Vagina (tissue), 2 donors: ENCODE results near the gene PRTN3. TPM values are rescaled to one million over a fixed set of nuclear protein-coding genes. Genes with fewer than 3 reads are reported as not detected.

Source experiments
- DNase-seq, 2 donors: peaks; one replicate each; pipeline ENCODE4 v3.0.0-alpha.2; 2017; ENCODE audit errors: extremely low spot score in 2 of 2
- H3K27ac ChIP-seq: fragments of 200-600 bp; sonication (generic); one replicate; pipeline ENCODE4 v1.5.1; 2019
- H3K27me3 ChIP-seq: fragments of 200-600 bp; sonication (generic); one replicate; pipeline ENCODE4 v1.5.1; 2019
- H3K36me3 ChIP-seq, 2 donors: fragments of 200-600 bp; sonication (generic); one replicate each; pipeline ENCODE4 v1.5.1; 2017 to 2019
- H3K4me1 ChIP-seq: fragments of 200-600 bp; sonication (generic); one replicate; pipeline ENCODE4 v1.5.1; 2019
- H3K4me3 ChIP-seq, 2 donors: fragments of 200-600 bp; sonication (generic); 1 replicate in 1 of 2; 2 replicates in 1 of 2; pipeline ENCODE4 v1.5.1; 2016 to 2019
- H3K9me3 ChIP-seq: fragments of 200-600 bp; sonication (generic); one replicate; pipeline ENCODE4 v1.5.1; 2019
- POLR2A ChIP-seq, 2 donors: fragments of 450-650 bp; IDR thresholded peaks; one replicate each; pipeline ENCODE4 v1.6.1; 2017; ENCODE audit warnings: antibody characterized with exemption in 2 of 2, mild to moderate bottlenecking in 2 of 2, moderate library complexity in 2 of 2
- POLR2AphosphoS5 ChIP-seq, 2 donors: sonication (generic); formaldehyde crosslinking; IDR thresholded peaks; one replicate each; pipeline ENCODE4 v1.9.0; 2017; ENCODE audit warnings: antibody characterized with exemption in 2 of 2, mild to moderate bottlenecking in 2 of 2, low read depth in 1 of 2; ENCODE audit not compliant: insufficient read depth in 1 of 2
- intact Hi-C: fragments of 100-400 bp; cut with DNase I; formaldehyde crosslinking; loops from one replicate; pipeline ENCODE4 v1.15.1; 2023
- microRNA counts, 2 donors: library from miRNA; unstranded; fragments of <30 nt; microRNA quantifications; one replicate each; lab custom pipeline; 2016 to 2017
- microRNA-seq: library from miRNA; unstranded; fragments of <30 nt; microRNA quantifications from one replicate; pipeline ENCODE4, GENCODE V29; 2017; ENCODE audit warnings: borderline number of aligned reads, borderline replicate concordance
- small RNA-seq: library from RNA; depleted of rRNA; stranded (forward); fragments of <200 nt; gene quantifications from one replicate; pipeline ENCODE3, GENCODE V24; 2016
- total RNA-seq: library from RNA; depleted of rRNA; stranded (reverse); fragments of >200 nt; gene quantifications from one replicate; pipeline ENCODE4 v1.2.3, GENCODE V29; 2016
- TF ChIP-seq, protein P1 (sequence below), 3 experiments: fragments of 450-650 bp in 2 of 3; fragments of 200-600 bp in 1 of 3; sonication (generic) in 1 of 3; IDR thresholded peaks; one replicate each; pipeline ENCODE4 v1.5.1; 2017 to 2019; ENCODE audit warnings: antibody characterized with exemption in 3 of 3, mild to moderate bottlenecking in 2 of 3, moderate library complexity in 2 of 3

The PRTN3 gene
- total RNA-seq, 1 donor from 2014 or later: not detected

GRCh38 chr19:896434-896833 lies 55.6 kb downstream of the PRTN3 start:
- no peaks in the 10 kb centered on the region for H3K27me3 ChIP-seq
- no peak overlapping the region for H3K4me3 ChIP-seq
- intact Hi-C loops: no loop called here
- H3K4me1 ChIP-seq: peaks cover 16% of the 10 kb centered on the region
- TF ChIP-seq POLR2AphosphoS5 (IDR thresholded peaks at IDR 0.05; ENCODE audit: insufficient read depth in 1 of 2, low read depth in 1 of 2) (no peak), POLR2A (IDR thresholded peaks at IDR 0.05) (no peak)
- TF ChIP-seq, protein P1, sequence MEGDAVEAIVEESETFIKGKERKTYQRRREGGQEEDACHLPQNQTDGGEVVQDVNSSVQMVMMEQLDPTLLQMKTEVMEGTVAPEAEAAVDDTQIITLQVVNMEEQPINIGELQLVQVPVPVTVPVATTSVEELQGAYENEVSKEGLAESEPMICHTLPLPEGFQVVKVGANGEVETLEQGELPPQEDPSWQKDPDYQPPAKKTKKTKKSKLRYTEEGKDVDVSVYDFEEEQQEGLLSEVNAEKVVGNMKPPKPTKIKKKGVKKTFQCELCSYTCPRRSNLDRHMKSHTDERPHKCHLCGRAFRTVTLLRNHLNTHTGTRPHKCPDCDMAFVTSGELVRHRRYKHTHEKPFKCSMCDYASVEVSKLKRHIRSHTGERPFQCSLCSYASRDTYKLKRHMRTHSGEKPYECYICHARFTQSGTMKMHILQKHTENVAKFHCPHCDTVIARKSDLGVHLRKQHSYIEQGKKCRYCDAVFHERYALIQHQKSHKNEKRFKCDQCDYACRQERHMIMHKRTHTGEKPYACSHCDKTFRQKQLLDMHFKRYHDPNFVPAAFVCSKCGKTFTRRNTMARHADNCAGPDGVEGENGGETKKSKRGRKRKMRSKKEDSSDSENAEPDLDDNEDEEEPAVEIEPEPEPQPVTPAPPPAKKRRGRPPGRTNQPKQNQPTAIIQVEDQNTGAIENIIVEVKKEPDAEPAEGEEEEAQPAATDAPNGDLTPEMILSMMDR (IDR thresholded peaks at IDR 0.05): no peak
- DNase-seq: no peak
- no peaks in the 10 kb centered on the region for H3K9me3 ChIP-seq
- H3K36me3 ChIP-seq: peaks cover 0 to 23% of the 10 kb centered on the region in 2 donors
- no peak overlapping the region for H3K27ac ChIP-seq

GRCh38 chr19:896999-897398 lies 56.2 kb downstream of the PRTN3 start:
- no peaks in the 10 kb centered on the region for H3K27me3 ChIP-seq
- H3K4me1 ChIP-seq: peaks cover 11% of the 10 kb centered on the region
- peaks cover 0 to 23% of the 10 kb centered on the region in 2 donors for H3K36me3 ChIP-seq
- no peak for TF ChIP-seq POLR2AphosphoS5 (IDR thresholded peaks at IDR 0.05; ENCODE audit: insufficient read depth in 1 of 2, low read depth in 1 of 2)
- no peak for TF ChIP-seq POLR2A (IDR thresholded peaks at IDR 0.05)
- TF ChIP-seq, protein P1 (IDR thresholded peaks at IDR 0.05): no peak
- H3K4me3 ChIP-seq: no peak overlapping the region
- no peak for DNase-seq
- H3K27ac ChIP-seq: no peak overlapping the region
- intact Hi-C loops: no loop called here
- H3K9me3 ChIP-seq: no peaks in the 10 kb centered on the region

DNA sequence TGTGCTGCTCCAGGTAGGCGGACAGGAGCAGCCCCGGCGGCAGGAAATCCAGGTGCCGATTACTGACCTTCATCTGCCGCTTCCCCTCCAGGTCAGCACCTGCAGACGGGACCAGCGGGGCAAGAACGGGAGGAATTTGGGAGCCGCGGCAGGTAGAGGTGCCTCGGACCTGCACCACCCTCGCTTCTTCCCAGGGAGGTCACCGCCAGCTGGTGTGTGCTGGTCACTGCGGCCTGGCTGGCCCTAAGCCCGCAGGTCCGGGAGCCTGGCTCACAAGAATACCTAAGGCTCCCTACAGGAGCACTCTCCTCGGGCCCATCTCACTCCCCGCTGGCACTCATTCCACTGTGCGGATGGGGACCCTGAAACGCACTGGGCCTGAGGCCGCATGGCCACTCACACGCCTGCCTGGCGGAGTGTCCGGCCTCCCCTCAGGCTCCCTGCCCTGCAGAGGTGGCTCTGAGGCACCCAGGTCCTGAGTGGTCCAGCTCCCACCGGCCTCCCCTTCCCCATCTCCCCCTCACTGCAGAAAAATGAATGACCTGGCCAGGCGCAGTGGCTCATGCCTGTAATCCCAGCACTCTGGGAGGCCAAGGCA lies 56.7 kb downstream of the PRTN3 start:
- H3K36me3 ChIP-seq: peaks cover 0 to 23% of the 10 kb centered on the region in 2 donors
- H3K9me3 ChIP-seq: no peaks in the 10 kb centered on the region
- no peak overlapping the region for H3K4me3 ChIP-seq
- TF ChIP-seq POLR2AphosphoS5 (IDR thresholded peaks at IDR 0.05; ENCODE audit: insufficient read depth in 1 of 2, low read depth in 1 of 2) (peak in 1 of 2 donors; percentile 10), POLR2A (IDR thresholded peaks at IDR 0.05) (no peak)
- DNase-seq: no peak
- H3K27me3 ChIP-seq: no peaks in the 10 kb centered on the region
- intact Hi-C loops: no loop called here
- peaks cover 7% of the 10 kb centered on the region for H3K4me1 ChIP-seq
- no peak overlapping the region for H3K27ac ChIP-seq

MicroRNAs encoded within 50 kb of the gene (microRNA counts, 767-probe panel; counts per million panel counts)
- 238 to 261 counts per million in 2 donors for microRNA hsa-miR-3187-3p (lab: Ali Mortazavi, UCI)

Small RNA genes lying within 50 kb of the gene (microRNA-seq; reads per million reads assigned to microRNA genes)
- gene MIR3187 (not detected), gene MIR4745 (not detected)

Small RNA genes lying within 50 kb of the gene (small RNA-seq; reads per million reads assigned to genes)
- not detected for gene MIR3187
- not detected for gene RNU6-9

Other genes with a start within 250 kb of the PRTN3 start
- gene POLRMT, start 207.5 kb upstream of the PRTN3 start, total RNA-seq: 33.9 TPM
- not detected for gene FGF22, start 201.1 kb upstream of the PRTN3 start, total RNA-seq
- 68.0 TPM for gene RNF126, start 177.8 kb upstream of the PRTN3 start, total RNA-seq
- 129 TPM for gene FSTL3, start 164.6 kb upstream of the PRTN3 start, total RNA-seq
- gene PRSS57, start 145.5 kb upstream of the PRTN3 start, total RNA-seq: not detected
- 40.0 TPM for gene PALM, start 132.1 kb upstream of the PRTN3 start, total RNA-seq
- 0.49 TPM for gene MISP, start 89.9 kb upstream of the PRTN3 start, total RNA-seq
- 230 TPM for gene PTBP1, start 43.5 kb upstream of the PRTN3 start, total RNA-seq
- gene PLPPR3, start 19.0 kb upstream of the PRTN3 start, total RNA-seq: not detected
- gene AZU1, start 13.2 kb upstream of the PRTN3 start, total RNA-seq: not detected
- gene ELANE, start 11.3 kb downstream of the PRTN3 start, total RNA-seq: not detected
- gene CFD, start 18.7 kb downstream of the PRTN3 start, total RNA-seq: 2,325 TPM
- 46.9 TPM for gene MED16, start 52.2 kb downstream of the PRTN3 start, total RNA-seq
- gene RNU6-9, start 52.5 kb downstream of the PRTN3 start, total RNA-seq: not detected
- 41.3 TPM for gene R3HDM4, start 72.2 kb downstream of the PRTN3 start, total RNA-seq
- gene KISS1R, start 76.3 kb downstream of the PRTN3 start, total RNA-seq: not detected
- 10.3 TPM for gene ARID3A, start 85.0 kb downstream of the PRTN3 start, total RNA-seq
- gene WDR18, start 143.3 kb downstream of the PRTN3 start, total RNA-seq: 66.8 TPM
- not detected for gene GRIN3B, start 159.4 kb downstream of the PRTN3 start, total RNA-seq
- gene TMEM259, start 180.1 kb downstream of the PRTN3 start, total RNA-seq: 130 TPM
- not detected for gene RNU6-2, start 180.5 kb downstream of the PRTN3 start, total RNA-seq
- 76.1 TPM for gene CNN2, start 185.6 kb downstream of the PRTN3 start, total RNA-seq
- gene ABCA7, start 199.1 kb downstream of the PRTN3 start, total RNA-seq: 29.5 TPM
- gene ARHGAP45, start 226.2 kb downstream of the PRTN3 start, total RNA-seq: 36.8 TPM